Nephron progenitor cell (in vitro differentiated cells): ENCODE results near the gene UROC1.
A peak's percentile ranks its signal among the peaks of the same experiment; 100 is the strongest.

Experiments used
- DNase-seq: peaks from one replicate; pipeline ENCODE4 v3.0.0; 2021
- H3K27ac Mint-ChIP-seq: 2 replicates; pipeline ENCODE4 v1.8.0; 2021; ENCODE audit warnings: mild to moderate bottlenecking, moderate library complexity, mixed read lengths
- H3K27me3 Mint-ChIP-seq: 2 replicates; pipeline ENCODE4 v1.8.0; 2021; ENCODE audit warnings: mild to moderate bottlenecking, low read depth, mixed read lengths; ENCODE audit not compliant: poor library complexity
- H3K36me3 Mint-ChIP-seq: 2 replicates; pipeline ENCODE4 v1.8.0; 2021; ENCODE audit warnings: low read depth, mixed read lengths
- H3K4me1 Mint-ChIP-seq: 2 replicates; pipeline ENCODE4 v1.8.0; 2021; ENCODE audit warnings: mixed read lengths
- H3K4me3 Mint-ChIP-seq: 2 replicates; pipeline ENCODE4 v1.8.0; 2021; ENCODE audit warnings: mild to moderate bottlenecking, moderate library complexity, mixed read lengths
- H3K9me3 Mint-ChIP-seq: 2 replicates; pipeline ENCODE4 v1.8.0; 2021; ENCODE audit warnings: mild to moderate bottlenecking, moderate library complexity, mixed read lengths
- CTCF ChIP-seq: fragments of 200-600 bp; sonication (generic); IDR thresholded peaks from 2 replicates; pipeline ENCODE4 v1.5.0; 2021; ENCODE audit warnings: antibody characterized with exemption

Gene UROC1

DNA sequence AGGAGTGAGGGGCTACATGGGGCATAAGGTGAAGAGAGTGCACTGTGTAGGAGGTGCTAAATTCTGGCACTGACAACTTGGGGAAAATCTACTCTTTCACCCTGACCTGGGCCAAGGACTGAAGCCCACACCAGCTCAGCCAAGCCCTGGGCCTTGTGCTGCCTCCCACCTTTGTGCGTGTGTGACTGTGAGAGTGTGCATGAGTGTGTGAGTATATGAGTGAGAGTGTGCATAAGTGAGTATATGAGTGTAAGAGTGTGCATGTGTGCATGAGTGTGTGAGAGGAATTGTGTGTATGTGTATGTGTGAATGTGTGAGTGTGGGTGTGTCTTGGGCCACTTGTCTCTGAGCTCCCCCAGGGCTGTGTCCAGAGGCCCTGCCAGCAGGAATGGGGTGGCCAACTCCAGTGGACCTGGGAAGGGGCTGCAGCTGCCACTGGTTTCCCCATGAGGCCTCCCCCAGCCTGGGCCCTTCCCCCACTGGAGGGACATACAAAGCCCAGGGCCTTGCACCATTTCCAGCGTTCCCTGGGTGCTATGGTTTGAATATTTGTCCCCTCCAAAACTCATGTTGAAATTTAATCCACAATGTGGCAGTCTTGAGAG is 26.0 kb upstream of the UROC1 start:
- peaks cover 7% of the 10 kb centered on the region for H3K27me3 Mint-ChIP-seq
- no peaks in the 10 kb centered on the region for H3K36me3 Mint-ChIP-seq
- H3K4me3 Mint-ChIP-seq, result no peak overlapping the region
- no peak overlapping the region for H3K27ac Mint-ChIP-seq
- TF ChIP-seq CTCF, result no peak
- peaks cover 25% of the 10 kb centered on the region for H3K4me1 Mint-ChIP-seq
- DNase-seq, result no peak
- H3K9me3 Mint-ChIP-seq, result no peaks in the 10 kb centered on the region

DNA sequence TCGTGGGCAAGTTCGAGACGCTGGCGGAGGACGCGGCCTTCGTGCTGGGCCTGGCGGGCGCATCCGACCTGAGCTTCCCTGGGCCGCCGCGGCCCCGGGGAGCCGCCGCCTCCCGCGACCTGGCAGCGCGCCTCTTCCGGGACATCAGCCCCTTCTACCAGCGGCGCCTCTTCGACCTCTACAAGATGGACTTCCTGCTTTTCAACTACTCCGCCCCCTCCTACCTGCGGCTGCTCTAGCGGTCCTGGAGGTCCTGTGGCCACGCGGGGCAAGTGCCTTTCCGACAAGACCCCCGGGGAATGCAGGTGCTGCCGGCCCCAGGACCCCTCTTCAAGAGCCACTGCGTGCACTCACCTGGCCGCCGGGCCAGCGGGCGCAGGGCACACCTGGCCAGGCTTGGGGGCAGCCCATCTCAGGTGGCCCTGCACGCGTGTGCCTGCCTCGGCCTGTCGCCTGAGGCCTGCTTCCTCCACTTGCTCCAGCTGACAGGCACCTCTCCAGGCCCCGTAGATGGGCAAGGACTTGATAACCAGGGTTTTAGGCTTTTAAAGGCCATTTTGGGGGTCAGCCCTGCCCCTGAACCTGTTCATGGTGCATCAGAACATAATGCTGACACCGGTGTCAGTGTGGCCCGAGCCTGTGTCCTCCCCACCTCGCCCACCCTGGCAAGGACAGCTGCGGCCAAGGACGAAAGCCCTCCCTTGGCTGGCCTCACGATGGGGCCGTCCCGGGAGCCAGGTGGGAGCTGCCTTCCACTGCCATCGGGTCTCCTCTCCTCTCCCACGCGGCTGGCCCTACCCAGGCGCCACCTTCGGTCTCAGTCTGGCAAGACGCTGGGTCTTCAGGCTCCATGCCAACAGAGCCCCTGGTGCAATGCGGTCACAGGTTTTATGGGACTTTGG is 25.0 kb upstream of the UROC1 start:
- H3K27ac Mint-ChIP-seq, result no peak overlapping the region
- no peaks in the 10 kb centered on the region for H3K36me3 Mint-ChIP-seq
- H3K4me1 Mint-ChIP-seq, result peaks cover 23% of the 10 kb centered on the region
- no peak for DNase-seq
- peaks cover 10% of the 10 kb centered on the region for H3K27me3 Mint-ChIP-seq
- TF ChIP-seq CTCF, result no peak
- H3K9me3 Mint-ChIP-seq, result no peaks in the 10 kb centered on the region
- H3K4me3 Mint-ChIP-seq, result no peak overlapping the region

- H3K9me3 Mint-ChIP-seq, result no peaks in the 10 kb centered on the region
- no peak overlapping the region for H3K4me3 Mint-ChIP-seq
- no peak overlapping the region for H3K27ac Mint-ChIP-seq
- peaks cover 15% of the 10 kb centered on the region for H3K4me1 Mint-ChIP-seq
- peaks cover 5% of the 10 kb centered on the region for H3K27me3 Mint-ChIP-seq
- no peak for TF ChIP-seq CTCF
- H3K36me3 Mint-ChIP-seq, result no peaks in the 10 kb centered on the region
- DNase-seq, result no peak
These were observed 24.2 kb upstream of the UROC1 start for GRCh38 chr3:126541628-126542339.

GRCh38 chr3:126540951-126541627 is 23.5 kb upstream of the UROC1 start:
- Mint-ChIP-seq H3K4me1 (peaks cover 13% of the 10 kb centered on the region), H3K27ac (peak overlapping the region; percentile 41), H3K27me3 (peaks cover 6% of the 10 kb centered on the region), H3K9me3 (no peaks in the 10 kb centered on the region), H3K36me3 (no peaks in the 10 kb centered on the region), H3K4me3 (no peak overlapping the region)
- no peak for TF ChIP-seq CTCF
- DNase-seq, result no peak

GRCh38 chr3:126540342-126540849 is 22.8 kb upstream of the UROC1 start:
- no peak overlapping the region for H3K4me3 Mint-ChIP-seq
- peaks cover 12% of the 10 kb centered on the region for H3K27me3 Mint-ChIP-seq
- H3K27ac Mint-ChIP-seq, result no peak overlapping the region
- H3K36me3 Mint-ChIP-seq, result no peaks in the 10 kb centered on the region
- no peaks in the 10 kb centered on the region for H3K9me3 Mint-ChIP-seq
- DNase-seq, result no peak
- peaks cover 13% of the 10 kb centered on the region for H3K4me1 Mint-ChIP-seq
- TF ChIP-seq CTCF, result no peak
